Stimulated activated CD4-positive, alpha-beta T cell treated with anti-CD3 and anti-CD28 coated beads, TNF-alpha, amount 100 ng/mL, for 4 hours (primary cell): ENCODE data around the gene PMS2.
"Not testable (repeated sequence)": the region's sequence is repeated elsewhere in the genome, so short reads cannot be mapped to it uniquely, and the experiment has no call there.

Source experiments
- DNase-seq, 3 experiments: peaks; one replicate each; pipeline ENCODE4 v3.0.0-alpha.2; 2020; ENCODE audit warnings: low read depth in 3 of 3

Gene PMS2

DNA sequence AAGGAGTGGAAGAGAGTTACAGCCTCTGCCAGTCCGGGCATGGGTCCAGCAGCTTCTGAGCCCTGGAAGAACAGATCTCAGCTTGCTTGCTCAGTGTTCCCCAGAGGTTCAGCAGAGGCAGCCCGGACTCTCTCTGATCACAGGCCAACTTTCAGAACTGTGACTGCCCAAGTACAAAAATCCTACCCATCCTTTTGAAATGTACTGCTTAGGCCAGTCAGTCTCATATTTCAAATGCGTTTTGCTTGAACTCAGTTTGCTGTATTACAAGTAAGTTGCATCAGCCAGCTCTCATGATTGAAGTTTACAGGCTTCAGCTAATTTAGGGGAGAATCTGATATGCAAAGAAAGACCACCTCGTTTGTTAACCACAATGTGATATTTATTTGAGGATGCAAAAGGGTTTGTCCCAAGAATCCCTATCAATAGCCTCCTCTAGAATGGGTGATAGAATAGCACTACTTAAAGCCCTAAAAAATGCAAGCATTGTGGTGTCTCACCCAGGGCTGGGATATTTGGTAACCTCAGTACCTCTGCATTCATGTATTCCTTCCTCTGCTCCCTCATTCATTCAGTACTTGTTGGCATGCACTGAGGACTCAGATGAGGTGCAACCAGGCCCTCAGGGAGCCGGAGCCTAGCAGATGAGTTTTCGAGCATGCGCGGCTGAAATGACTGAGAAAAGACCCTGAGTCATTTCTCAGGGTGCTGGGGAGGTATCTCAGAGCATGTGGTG, 7.2 kb upstream of the PMS2 start:
- DNase-seq: no peak

DNA sequence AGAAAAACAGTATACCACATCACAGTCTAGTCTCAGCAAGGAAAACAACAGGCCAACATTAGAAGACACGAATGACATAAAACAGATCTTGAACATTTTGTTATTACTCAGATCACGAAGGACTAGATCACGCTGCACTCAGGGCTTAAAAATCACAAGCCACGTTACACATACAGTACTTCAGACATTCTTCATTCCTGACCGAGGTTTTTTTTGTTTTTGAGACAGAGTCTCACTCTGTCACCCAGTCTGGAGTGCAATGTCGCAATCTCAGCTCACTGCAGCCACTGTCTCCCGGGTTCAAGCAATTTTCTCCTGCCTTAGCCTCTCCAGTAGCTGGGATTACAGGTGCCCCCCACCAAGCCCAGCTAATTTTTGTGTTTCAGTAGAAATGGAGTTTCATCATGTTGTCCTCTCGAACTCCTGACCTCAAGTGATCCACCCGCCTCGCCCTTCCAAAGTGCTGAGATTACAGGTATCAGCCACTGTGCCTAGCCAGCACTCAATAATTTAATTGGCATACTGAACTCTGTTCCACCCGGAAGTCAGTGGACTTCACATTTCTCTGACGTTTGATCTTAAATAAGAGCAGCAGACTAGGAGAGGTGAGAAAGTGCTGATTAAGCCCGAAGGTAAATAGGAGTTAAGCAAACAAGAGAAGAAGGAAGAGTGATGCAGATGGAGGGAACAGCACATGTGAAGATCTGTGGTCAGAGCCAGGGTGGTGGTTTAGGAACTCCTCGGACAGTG, 3.7 kb upstream of the PMS2 start:
- no peak for DNase-seq

DNA sequence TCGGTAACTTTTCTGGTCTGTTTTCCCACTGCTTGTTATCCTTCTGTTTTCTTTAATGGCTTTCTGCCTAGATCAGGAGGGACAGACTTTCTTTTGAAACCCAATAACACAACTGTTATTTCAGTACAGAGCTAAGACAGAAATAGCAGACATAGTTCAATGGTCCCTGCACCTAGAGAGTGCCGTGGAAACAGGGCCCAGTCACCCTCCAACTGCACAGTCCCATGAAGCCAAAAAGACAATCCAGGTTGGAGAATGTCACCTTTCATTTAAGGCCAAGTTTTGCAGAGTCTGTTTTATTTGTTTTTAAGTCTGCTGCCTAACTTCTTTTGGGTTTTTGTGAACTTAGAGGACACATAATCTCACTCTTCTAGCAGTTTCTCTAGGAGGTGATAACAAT, 2.7 kb upstream of the PMS2 start:
- no peak for DNase-seq

DNA sequence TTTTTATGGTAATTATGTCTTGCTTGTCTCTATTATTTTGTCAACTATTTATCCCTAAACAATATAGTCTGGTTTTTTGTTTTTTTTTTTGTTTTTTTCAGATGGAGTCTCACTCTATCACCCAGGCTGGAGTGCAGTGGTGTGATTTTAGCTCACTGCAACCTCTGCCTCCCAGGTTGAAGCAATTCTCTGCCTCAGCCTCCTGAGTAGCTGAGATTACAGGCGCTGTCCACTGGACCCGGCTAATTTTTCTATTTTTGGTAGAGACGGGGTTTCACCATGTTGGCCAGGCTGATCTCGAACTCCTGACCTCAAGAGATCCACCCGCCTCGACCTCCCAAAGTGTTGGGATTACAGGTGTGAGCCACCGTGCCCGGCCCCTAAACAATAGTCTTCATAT, 1.5 kb upstream of the PMS2 start:
- not testable (repeated sequence) for DNase-seq

DNA sequence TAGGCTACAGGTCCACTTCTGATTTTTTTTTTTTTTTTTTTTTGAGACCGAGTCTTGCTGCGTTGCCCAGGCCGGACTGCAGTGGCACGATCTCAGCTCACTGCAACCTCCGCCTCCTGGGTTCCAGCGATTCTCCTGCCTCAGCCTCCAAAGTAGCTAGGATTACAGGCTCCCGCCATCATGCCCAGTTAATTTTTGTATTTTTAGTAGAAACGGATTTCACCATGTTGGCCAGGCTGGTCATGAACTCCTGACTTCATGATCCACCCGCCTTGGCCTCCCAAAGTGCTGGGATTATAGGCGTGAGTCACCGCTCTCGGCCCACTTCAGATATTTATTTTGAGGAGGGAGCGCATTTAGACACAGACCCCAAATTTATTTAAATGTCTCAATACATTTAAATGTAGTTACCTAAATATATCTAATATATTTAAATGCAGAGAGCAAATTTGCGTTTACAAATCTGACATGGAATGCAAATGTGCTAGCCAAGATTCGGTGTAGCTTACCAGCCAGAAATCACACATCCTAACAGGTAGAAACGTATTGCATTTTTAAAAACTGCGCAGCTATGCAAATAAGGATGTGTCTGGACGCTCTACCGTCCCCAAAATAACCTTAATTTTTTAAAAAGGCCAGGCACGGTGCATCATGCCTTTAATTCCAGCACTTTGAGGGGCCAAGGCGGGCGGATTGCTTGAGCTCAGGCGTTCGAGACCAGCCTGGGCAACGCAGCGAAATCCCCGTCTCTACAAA, 836 bp downstream of the PMS2 start:
- DNase-seq: not testable (repeated sequence)

DNA sequence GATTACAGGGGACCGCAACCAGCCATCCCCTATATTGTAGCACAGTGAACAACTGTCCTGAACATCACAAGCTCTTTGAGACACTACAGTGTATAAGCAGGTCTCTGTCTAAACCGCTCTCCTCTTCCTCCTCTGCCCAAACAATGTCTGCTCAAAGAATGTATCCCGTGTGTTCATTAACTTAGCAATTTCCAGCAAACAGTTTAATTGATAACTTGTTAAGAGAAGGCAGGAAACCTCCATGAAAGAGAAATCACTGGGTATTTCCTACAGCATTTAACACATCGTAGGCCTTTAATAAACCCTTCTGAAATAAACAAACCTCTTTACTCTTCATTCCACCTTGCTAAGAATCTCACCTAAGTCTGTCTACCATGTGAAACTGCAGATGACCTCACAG, 1.5 kb downstream of the PMS2 start:
- DNase-seq: no peak

DNA sequence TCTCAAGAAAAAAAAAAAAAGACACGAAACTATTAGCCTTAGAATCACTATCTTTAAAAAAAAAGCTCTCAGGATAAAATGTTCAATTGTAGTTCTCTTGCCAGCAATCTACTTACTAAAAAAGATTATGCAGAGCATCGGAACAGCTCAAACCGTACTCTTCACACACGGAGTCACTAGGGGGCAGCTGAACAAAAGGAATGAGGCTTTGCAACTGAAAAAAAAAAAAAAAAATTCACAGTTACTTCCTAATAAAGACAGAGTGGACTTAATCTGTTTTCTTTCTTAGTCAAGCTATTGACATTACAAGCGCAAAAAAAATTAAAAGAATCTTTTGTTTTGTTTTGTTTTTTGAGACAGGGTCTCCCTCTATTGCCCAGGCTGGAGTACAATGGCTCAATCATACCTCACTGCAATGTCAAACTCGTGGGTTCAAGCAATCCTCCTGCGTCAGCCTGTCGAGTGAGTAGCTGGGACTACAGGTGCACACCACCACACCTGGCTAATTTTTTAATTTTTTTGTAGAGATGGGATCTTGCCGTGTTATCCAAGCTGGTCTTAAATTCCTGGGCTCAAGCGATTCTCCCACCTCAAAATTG, 11.5 kb downstream of the PMS2 start:
- peak in 2 of 3 experiments; percentile 13 to 35 for DNase-seq

DNA sequence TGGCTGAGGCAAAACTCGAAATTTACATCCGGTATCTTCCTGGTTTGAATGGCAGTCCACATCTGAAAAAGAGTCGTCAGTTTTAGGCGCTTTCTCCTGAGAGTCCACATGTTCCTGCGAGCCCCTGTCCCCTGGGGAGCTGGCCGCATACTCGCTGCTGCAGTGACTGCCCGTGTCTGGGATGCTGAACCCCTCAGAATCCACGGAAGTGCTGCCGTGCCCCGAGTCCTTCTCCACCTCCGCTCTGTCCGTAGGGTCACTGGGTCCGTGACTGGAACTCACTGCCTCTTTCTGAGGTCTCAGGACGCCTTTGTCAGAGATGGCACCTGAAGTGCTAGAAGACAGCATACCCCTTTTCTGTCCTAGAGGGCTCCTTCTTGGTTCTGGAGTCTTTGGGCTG, 21.8 kb downstream of the PMS2 start:
- DNase-seq: not testable (repeated sequence)

DNA sequence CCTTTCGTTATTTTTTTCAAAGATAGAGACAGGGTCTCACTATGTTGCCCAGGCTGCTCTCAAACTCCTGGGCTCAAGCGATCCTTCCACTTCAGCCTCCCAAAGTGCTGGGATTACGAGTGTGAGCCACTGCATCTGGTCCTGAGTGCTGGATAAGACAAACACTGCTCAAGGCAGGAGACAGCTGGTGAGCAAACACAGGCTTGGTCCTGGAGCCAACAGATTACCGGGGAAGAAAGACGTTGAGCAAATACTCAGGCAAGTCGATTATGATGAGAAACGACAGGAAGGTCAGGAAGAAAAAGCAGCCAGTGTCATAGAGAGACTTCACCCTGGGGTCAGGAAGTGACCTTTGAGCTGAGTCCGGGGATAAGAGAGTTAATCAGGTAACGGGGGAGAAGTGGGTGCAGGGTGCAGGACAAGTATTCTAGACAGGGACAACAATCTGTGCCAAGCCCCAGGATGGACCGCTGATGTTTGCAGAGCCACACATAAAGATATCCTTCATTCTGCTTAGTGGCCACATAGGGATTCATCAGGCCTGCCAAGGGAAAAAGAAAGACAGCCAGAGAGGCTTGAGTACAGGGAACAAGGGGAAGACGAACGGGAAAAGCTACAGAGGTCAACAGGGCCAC, 29.1 kb downstream of the PMS2 start:
- DNase-seq: not testable (repeated sequence)

DNA sequence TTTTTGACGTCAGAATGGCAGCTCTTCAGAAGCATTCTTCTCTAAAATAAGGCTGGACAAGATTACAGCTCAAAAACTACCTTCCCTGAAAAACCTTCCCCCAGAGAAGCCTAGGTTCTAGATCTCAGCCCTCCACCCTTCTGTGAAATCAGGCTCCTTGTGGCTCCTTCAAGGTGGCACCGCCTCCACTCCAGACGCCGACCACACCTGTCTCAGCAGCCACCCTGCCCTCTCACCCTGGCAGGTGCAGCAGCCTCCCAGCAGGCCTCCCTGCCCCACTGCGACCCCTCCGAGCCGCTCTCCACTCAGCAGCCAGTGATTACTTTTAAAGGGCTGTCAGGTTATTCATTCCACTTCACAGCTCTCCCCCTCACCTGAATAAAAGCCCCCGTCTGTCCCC, 35.3 kb downstream of the PMS2 start:
- DNase-seq: not testable (repeated sequence)

DNA sequence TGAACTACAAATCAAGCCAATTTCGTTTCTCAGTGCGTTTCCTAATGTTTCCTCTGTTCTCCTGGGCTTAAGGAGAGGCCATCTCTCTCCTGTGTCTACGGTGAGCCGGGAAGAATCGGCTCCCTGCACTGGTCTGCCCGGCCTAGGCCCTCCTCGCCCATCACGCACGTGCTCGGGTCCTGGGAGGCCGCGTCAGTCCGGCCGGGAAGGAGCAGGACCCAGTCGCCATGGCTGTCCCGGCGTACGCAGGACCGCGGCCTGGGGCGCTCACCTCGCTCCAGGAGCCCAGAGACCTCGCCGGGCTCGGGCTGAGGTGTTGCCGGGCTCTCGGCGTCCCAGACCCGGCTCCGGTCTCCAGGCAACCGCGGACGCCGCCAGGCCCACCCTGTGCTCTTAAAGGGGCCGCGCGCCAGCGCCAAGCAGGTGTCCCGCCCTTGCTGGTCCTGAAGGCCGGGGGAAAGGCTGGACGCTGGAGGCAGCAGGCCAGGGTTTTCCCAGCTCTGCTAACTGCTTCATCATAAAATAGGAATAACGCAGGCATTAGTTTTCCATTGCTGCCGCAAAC, 38.4 kb downstream of the PMS2 start, which contains the start of gene RSPH10B:
TSS of gene RSPH10B (minus strand) at position 343 of the 565 bp plus-strand sequence. CDS start 3,573 bp downstream, outside the sequence.
- DNase-seq: not testable (repeated sequence)

DNA sequence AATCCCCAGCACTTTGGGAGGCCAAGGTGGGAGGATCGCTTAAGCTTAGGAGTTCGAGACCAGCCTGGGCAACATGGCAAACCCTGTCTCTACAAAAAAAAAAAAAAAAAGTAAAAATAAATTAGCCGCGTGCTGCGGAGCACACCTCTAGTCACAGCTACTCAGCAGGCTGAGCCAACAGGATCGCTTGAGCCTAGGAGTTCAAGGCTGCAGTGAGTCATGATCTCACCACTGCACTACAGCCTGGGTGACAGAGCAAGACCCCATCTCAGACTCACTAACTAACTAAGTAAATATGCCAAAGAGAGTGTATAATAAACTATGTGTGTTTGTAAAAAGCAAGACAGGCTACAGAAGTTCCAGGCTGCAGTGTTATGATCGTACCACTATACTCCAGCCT, 45.0 kb downstream of the PMS2 start:
- not testable (repeated sequence) for DNase-seq

DNA sequence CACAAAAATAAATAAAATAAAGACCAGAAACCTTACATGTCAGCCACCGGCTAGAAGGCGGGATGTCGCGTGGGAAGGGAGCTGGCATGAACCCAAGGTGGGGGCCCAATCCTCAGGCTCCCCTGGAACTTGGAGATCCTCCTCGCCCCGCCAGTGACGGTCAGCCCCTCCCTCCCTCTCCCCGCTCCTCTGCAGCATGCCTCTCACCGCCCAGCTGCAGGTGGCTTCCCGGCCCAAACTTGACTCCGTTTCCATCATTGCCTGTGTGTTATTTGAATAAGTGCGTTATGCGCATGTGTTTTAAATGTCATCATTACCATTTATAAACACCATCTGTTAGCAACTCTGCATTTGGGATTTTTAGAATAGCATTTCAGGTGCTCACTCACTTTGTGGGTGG, 45.6 kb downstream of the PMS2 start:
- not testable (repeated sequence) for DNase-seq

DNA sequence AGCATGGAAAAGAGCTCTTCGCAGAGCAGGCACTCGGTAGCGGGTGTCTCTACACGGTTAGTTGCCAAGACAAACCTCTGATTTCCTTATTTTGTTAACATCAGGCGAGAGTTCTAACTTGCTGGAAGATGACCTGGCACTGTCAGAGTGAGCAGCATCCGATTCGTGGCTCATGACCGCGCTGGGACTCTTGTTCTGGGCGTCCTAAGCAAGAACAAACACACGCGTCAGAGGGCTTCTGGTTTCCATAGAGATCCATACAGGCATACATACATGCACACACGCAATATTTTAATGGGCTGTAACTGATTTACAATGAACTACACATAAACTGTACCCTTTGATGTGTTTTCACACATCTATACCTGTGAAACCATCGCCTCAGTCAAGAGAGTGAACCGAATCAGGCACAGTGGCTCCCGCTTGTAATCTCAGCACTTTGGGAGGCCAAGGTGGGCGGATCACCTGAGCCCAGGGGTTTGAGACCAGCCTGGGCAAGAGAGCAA, 73.9 kb downstream of the PMS2 start:
- not testable (repeated sequence) for DNase-seq

DNA sequence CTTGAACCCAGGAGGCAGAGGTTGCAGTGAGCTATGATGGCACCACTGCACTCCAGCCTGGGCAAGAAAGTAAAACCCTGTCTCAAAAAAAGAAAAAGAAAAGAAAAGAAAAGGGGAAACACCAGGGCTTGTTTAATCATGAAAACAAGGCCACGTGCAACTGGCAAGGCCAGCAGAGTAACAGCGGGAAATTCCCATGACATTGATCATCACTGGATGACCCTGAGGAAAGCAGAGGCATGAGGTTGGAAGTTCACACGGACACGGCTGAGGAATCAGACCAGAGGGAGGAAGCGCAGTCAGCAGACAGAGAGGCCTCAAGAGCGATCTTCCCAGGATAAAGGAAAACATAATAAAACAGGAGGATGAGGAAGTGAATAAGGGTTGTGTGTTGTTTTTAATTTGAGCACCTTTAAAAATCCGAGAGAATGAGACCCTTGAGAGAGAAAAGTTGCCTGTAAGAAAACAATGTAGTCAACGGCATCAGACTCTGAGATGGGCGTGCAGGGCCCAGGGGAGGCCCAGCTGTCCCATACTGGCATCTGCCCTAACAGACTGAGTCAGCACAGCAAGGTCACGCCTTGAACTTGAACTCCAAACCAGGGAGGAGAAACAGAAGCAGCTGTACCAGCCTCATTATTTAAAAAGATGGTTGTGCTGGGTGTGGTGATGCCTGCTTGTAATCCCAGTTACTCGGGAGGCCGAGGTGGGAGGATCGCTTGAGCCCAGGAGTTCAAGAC, 76.8 kb downstream of the PMS2 start:
- DNase-seq: not testable (repeated sequence)

DNA sequence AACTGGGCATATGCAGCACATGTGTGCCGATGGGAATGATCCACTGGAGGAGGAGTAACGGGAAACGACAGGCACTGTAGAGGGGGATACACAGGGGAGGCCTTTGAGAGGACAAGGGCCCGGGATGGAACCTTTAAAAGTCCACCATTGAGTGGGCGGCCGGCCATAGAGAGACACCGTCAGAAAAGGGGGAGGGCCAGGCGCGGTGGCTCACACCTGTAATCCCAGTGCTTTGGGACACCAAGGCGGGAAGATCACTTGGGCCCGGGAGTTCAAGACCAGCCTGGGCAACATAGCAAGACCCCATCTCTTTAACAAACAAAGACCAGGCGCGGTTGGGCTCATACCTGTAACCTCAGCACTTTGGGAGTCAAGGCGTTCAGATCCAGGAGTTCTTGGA, 77.6 kb downstream of the PMS2 start:
- not testable (repeated sequence) for DNase-seq

DNA sequence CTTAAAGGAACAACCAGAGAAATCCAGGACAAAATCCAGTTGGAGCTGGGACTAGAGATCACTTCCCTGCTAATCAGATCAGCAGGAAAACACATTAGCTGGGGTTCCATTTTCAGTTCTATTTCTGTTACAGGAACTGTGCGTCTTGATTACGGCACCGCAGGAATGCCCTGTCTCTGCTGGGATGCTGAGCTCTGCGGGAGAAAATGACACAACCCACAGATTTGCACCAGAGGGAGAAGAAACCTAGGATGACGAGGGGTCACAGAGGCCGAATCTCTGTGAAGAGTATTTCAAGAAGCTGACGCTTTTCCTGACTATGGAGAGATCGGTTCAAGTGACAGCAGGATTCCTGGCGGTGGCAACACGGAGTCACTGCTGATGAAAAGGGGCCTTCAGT, 78.6 kb downstream of the PMS2 start:
- not testable (repeated sequence) for DNase-seq

DNA sequence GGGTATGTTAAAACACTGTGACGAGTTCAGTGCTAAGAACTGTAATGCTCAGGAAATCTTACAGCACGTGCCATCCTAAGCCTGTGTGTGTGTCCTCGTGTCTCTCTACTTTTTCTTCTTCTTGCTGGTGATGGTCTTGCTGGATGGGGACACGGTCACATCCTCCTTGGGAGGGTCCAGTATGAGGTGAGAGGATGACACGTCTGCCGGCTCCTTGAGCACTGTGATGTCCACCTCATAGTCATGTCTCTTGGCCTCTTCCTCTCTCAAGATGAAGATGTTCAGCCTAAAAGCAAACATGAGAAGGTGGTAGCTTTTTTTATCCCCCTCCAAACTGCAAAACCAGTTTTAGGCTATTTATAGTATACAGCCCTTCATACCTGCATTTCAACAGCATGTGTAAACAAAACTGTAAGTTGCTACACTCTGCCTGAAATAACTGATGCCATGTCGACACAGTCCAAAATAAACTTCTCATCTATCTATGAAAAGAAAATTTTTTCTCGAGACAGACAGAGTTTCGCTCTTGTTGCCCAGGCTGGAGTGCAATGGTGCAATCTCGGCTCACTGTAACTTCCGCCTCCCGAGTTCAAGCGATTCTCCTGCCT, 82.5 kb downstream of the PMS2 start:
- DNase-seq: not testable (repeated sequence)

DNA sequence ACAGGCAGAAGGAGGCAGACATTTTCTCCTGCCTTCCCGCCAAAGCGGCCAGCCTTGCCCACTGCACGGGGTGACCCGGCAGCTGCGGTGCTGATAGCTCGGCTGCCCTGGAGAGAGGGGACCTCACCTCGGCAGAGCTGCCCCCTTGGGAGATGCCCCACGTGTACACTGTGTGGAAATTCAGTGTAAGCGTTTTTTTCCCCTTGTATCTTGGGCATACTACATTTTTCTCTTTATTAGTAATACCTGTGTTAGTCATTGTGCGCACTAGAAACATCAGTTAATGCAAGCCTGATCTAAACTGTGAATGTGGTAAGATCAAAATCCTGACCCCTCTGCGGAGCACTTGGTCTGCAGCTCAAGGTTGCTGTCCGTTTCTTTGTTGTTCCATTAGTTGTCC, 84.2 kb downstream of the PMS2 start:
- not testable (repeated sequence) for DNase-seq

DNA sequence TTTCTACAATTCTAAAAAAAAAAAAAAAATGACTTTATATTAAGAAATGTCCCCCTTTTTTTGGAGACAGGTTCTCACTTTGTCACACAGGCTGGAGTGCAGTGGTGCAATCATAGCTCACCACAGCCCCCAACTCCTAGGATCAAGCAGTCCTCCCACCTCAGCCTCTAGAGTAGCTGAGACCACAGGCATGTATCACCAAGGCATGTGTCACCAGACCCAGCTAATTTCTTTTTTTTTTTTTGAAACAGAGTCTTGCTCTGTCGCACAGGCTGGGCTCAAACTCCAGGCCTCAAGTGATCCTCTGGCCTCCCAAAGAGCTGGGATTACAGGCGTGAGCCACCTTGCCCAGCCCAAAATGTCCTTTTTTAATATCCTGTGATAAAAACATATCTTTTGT, 84.7 kb downstream of the PMS2 start:
- not testable (repeated sequence) for DNase-seq
